Stimulated activated CD8-positive, alpha-beta memory T cell treated with anti-CD3 and anti-CD28 coated beads, Interleukin-12 subunit alpha, Interleukin-12 subunit beta, amount 100 ng/mL, for 24 hours (primary cell): ENCODE measurements around the gene LONRF2.
"Not testable (repeated sequence)": the region's sequence is repeated elsewhere in the genome, so short reads cannot be mapped to it uniquely, and the experiment has no call there.

ENCODE experiments used
- DNase-seq: peaks from one replicate; pipeline ENCODE4 v3.0.0-alpha.2; 2020; ENCODE audit errors: extremely low read depth

Gene LONRF2

DNA sequence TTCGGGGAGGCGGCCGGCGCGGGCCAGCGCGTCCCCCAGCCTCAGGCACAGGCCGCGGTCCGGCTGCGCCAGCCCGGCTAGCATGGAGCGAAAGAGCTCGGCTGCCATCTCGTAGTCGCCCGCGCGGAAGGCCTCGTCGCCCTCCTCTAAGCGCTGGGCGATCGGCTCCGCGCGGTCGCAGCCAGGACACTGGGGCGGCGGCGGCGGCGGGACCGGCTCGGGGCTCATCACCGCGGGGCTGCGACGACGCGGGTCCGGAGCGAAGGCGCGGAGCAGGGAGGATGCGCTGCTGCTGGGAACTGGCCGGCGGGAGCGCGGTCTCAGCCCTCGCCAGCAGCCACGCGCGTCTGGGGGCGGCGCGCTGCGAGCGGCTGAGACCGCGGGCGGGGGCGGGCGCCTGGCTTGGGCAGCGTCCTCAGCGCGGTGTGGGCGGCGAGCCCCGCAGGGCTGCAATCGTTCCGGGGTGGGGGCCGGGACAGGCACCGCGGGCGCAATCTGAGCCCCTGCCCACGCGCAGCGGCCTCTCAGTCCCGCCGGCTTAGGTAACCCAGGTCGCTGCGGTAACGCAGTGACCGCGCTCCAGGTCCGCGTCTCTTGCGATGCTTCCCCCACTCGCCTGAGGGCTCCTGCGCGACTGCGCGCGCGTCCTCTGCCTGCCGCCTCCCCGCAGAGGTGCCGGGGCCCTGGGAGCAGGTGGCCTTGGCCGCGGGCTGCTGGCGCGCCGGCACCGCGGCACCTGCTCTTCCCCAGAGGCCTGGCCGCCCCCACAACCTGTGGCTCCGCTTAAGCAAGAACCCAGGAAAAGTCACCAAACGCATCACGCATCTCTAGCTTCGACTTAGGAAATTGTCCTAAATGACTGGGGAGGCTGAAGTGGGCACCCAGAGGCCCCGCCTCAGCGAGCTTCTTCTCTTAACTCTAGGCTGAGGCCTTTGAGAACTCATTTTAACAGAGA, at the start of gene LONRF2:
LONRF2 (minus strand) TSS at position 636 of the 955 bp plus-strand sequence; CDS start at position 228, 408 bp downstream.
- DNase-seq = no peak

GRCh38 chr2:100367163-100367562, 44.9 kb upstream of the LONRF2 start:
- no peak for DNase-seq

- no peak for DNase-seq
Measured at GRCh38 chr2:100365434-100365833, 43.1 kb upstream of the LONRF2 start.

GRCh38 chr2:100362269-100362668, 40.0 kb upstream of the LONRF2 start:
- not testable (repeated sequence) for DNase-seq

DNA sequence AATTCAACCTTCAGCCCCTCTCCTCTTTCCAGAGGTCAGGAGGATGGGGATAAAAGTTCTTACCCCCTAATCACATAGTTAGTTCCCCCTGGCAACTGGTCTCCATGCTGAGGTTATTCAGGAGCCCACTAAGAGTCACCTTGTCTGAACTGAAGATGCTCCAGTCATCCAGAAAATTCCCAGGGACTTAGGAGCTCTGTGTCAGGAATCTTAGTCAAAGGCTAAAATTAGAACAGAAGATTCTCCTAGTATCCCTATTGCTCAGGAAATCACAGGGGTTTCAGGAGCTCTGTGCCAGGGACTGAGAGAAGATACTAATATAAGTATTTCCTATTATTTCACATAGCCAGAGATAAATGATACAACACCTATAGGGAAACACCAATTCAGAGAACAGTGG, 37.3 kb upstream of the LONRF2 start:
- no peak for DNase-seq

GRCh38 chr2:100358554-100358953, 36.3 kb upstream of the LONRF2 start:
- no peak for DNase-seq

DNA sequence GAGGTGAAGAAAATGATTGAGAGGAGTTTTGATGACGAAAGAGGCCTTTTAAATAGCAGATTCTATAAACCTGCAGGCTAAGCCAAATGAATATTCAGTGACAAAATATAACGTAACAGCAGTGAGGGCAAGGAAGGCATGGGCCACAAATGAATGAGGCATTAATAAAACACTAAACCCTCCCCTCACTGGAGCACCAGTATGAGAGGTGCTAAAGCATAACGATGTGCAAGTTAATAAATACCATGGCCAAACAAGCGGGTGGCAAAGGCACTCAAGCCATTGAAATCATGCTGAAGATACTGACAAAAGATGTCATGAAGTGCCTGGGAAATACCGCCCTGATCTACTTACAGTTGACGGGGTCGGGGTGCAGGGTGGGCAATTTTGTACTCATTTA, 30.2 kb upstream of the LONRF2 start:
- DNase-seq = no peak

- DNase-seq = no peak
Measured at GRCh38 chr2:100350661-100351185, 28.4 kb upstream of the LONRF2 start.

DNA sequence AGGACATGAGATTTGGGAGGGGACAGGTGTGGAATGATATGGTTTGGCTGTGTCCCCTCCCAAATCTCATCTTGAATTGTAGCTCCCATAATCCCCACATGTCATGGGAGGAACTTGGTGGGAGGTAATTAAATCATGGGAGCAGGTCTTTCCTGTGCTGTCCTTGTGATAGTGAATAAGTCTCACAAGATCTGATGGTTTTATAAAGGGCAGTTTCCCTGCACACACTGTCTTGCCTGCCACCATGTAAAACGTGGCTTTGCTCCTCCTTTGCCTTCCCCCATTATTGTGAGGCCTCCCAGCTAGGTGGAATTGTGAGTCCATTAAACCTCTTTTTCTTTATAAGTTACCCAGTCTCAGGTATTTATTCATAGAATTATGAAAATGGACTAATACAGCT, 22.8 kb upstream of the LONRF2 start:
- DNase-seq = not testable (repeated sequence)

DNA sequence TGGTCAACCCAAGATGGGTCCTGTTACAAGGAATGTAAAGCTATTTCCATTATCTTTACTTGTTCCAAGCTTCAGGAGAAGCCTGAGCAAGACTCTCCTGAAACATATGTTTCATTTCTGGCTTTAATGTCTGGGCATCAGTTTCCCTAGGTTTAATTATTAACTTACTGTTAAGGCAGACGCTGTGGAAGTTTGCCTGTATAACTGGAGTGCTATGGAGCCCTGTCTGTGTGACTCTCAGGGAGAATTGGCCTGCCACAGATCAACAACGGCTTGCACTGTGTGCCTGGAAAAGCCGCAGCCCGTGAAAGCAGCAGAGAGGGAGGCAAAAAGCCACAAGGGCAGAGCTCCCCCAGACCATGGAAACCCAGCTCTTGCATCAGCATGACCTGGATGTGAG, 22.1 kb upstream of the LONRF2 start:
- DNase-seq = no peak

GRCh38 chr2:100342466-100342865, 20.2 kb upstream of the LONRF2 start:
- DNase-seq = not testable (repeated sequence)

GRCh38 chr2:100339823-100340222, 17.5 kb upstream of the LONRF2 start:
- no peak for DNase-seq

DNA sequence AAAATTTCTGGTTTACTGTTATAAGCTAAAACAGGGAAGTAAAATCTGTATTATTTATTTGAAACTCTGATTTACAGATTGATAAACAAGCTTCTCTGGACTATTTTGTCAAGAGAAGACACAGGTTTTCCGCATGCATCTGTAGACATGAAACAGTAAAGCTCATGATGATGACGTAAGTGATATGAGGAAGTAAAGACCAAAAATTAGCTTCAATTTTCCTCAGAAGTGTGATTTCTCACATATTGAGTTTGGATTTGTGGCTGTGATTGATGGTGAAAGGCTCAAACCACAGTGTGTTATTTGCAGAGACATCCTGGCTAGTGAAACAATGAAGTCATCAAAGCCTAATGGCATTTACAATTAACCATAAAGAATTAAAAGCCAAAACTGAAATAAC, 12.6 kb upstream of the LONRF2 start:
- no peak for DNase-seq

DNA sequence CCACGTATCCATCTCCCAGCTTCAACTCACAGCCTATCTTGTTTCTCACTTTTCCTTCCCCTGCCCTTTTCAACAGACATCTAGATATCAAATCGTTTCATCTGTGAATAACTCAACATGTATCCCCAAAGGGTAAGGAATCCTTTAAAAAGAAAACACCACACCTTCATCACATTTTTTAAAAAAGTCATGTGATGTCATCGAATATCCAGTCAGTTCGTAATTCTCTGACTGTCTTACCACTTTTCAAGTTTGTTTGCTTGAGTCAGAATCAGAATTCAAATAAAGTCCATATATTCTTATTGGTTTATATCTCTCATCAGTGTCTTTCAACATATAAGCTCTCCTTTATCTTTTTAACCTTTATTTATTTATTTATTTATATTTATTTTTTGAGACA, 5.4 kb upstream of the LONRF2 start:
- no peak for DNase-seq

- no peak for DNase-seq
Measured at GRCh38 chr2:100321179-100321865, 979 bp downstream of the LONRF2 start.

DNA sequence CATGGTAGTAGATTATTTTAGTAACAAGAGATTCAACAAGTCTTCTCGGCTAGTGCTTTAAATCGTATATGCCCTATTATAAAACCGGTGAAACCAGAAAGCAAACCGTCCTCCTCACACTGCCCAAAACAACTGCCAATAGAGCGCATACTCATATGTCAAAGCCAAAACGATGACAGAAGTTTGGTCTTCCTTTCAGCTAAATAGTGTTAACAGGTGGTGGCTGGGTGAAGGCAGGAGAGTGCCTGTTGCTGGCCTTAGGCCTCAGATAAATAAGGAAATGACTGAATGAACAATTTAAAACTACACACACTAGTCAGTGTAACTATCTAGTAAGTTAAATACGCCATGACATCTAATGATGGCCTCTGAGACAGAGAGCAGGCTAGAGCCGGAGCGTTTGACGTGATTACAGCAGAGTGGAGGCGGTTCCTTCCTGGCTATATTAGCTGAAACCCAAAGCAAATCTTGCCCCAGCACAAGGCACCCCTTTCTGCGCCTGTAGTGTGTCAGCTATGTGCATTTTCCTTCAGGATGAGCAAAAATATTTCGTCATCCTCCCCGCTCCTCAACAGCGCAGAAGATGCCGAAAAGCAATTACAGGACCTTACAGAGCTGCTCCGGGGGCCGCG, 1.6 kb downstream of the LONRF2 start:
- DNase-seq = no peak

- no peak for DNase-seq
Measured at GRCh38 chr2:100317634-100318033, 4.7 kb downstream of the LONRF2 start.

GRCh38 chr2:100309973-100310719, 12.2 kb downstream of the LONRF2 start:
- no peak for DNase-seq

DNA sequence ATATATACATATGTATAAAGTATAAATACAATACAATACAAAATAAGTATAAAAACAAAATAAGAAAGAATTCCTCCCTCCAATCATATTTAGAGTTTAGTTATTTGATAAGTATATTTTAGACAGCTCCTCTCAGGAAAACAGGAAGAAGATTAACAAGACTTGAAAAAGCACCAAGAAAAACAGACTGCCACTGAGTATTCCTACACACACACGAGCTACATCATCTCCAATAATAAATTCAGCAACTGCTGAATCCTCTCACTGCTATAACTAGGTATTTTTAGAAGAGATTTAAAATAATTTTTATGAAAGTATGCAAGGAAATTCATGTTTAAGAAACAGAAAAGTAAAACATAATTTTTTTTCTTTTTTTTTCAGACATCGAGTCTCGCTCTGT, 13.0 kb downstream of the LONRF2 start:
- no peak for DNase-seq

DNA sequence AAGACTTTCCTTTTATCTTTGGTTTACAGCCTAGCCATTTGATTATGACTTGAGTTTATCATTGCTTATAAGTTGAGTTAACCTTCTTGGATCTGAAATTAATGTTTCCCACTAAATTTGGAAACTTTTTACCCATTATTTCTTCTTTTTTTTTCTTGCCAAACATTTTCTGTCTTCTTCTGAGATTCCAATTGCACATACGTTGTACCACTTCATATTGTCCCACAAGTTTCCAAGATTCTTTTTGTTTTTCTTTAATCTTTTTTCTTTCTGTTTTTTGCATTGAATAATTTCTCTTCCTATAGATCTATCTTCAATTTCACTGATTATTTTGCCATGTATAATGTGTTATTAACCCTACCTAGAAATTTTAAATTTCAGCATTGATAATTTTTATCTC, 18.6 kb downstream of the LONRF2 start:
- DNase-seq = no peak

GRCh38 chr2:100302585-100302892, 19.8 kb downstream of the LONRF2 start:
- no peak for DNase-seq
